A549 (cell line): ENCODE measurements around the gene LYST.

ENCODE experiments used
- CEBPB ChIP-seq, 2 experiments: fragments of >200 bp in 1 of 2; sonication (Bioruptor Twin) in 1 of 2; formaldehyde crosslinking in 1 of 2; IDR thresholded peaks; 2 replicates each; pipeline ENCODE4 v1.6.1; 2012 to 2016
- CHD4 ChIP-seq: fragments of 200-600 bp; sonication (generic); IDR thresholded peaks from 2 replicates; pipeline ENCODE4 v1.6.1; 2016; ENCODE audit warnings: antibody characterized with exemption, mild to moderate bottlenecking, borderline replicate concordance
- CTCF ChIP-seq: fragments of >200 bp; sonication (Bioruptor Twin); formaldehyde crosslinking; IDR thresholded peaks from 3 replicates; pipeline ENCODE4 v1.5.1; 2016
- JUN ChIP-seq, 2 experiments: fragments of >200 bp; sonication (Bioruptor Twin); formaldehyde crosslinking; IDR thresholded peaks; 2 replicates in 1 of 2; 3 replicates in 1 of 2; pipeline ENCODE4 v1.6.1; 2016 to 2017
- MAX ChIP-seq: IDR thresholded peaks from 2 replicates; pipeline ENCODE4 v1.6.1; 2012
- POLR2A ChIP-seq: IDR thresholded peaks from 2 replicates; pipeline ENCODE4 v1.6.1; 2012; ENCODE audit warnings: mild to moderate bottlenecking, low read length
- POLR2AphosphoS2 ChIP-seq: conservative IDR thresholded peaks from 2 replicates; pipeline ENCODE4 v1.6.1; 2012; ENCODE audit warnings: low read length, improper control_type of control experiment, inconsistent platforms
- RCOR1 ChIP-seq: fragments of 150-350 bp; IDR thresholded peaks from 2 replicates; pipeline ENCODE4 v1.6.1; 2014; ENCODE audit warnings: antibody characterized with exemption, low read length, low read depth
- REST ChIP-seq: fragments of 200-600 bp; sonication (generic); IDR thresholded peaks from 2 replicates; pipeline ENCODE4 v1.6.1; 2016; ENCODE audit warnings: antibody characterized with exemption, mild to moderate bottlenecking, moderate library complexity
- TP53 ChIP-seq: fragments of 250-450 bp; sonication (Bioruptor Pico); IDR thresholded peaks from 2 replicates; pipeline ENCODE4 v1.5.0; 2021; ENCODE audit warnings: mild to moderate bottlenecking, moderate library complexity

GRCh38 chr1:235625831-235626230, 240.9 kb downstream of the LYST start:
- TF ChIP-seq POLR2AphosphoS2 (no peak), REST (no peak), MAX (no peak), RCOR1 (no peak), CTCF (no peak), JUN (IDR thresholded peaks at IDR 0.05) (no peak), TP53 (CRISPR knock-in tag) (no peak), POLR2A (no peak), CEBPB (IDR thresholded peaks at IDR 0.05) (no peak), CHD4 (no peak)
